ENCODE results near the gene TPT1. TPM values are rescaled to one million over a fixed set of nuclear protein-coding genes. Genes with fewer than 3 reads are reported as not detected.

TPT1 gene
- total RNA-seq, 2 donors from 2014 or later = 1,254 to 1,787 TPM

DNA sequence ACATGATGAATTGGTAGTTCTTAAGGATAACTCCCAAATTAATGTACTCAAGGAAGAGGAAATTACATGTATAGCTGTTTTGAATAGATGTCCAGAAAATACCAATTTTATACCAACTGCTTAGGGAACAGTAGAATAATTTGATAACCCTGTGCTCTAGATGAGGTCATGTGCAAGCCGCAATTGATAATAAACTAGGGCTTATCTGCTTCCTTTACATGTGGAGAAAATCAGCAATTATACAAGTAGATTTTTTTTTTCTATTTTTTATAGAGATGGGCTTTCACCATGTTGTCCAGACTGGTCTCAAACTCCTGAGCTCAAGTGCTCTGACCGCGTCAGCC lies 9.3 kb downstream of the TPT1 start:
- Histone ChIP-seq H3K27me3 (no peaks in the 10 kb centered on the region), H3K27ac (peak overlapping the region in 1 of 4 donors; percentile 18), H3K9me3 (no peaks in the 10 kb centered on the region), H3K36me3 (replicated peaks in 1 of 2; ENCODE audit: insufficient read depth in 1 of 2, low read depth in 2 of 2) (peaks cover 2 to 5% of the 10 kb centered on the region in 2 donors), H3K4me1 (peaks cover 23% of the 10 kb centered on the region), H3K4me3 (no peak overlapping the region)
- TF ChIP-seq POLR2A (IDR thresholded peaks at IDR 0.05) = no peak
- TF ChIP-seq, protein P1, sequence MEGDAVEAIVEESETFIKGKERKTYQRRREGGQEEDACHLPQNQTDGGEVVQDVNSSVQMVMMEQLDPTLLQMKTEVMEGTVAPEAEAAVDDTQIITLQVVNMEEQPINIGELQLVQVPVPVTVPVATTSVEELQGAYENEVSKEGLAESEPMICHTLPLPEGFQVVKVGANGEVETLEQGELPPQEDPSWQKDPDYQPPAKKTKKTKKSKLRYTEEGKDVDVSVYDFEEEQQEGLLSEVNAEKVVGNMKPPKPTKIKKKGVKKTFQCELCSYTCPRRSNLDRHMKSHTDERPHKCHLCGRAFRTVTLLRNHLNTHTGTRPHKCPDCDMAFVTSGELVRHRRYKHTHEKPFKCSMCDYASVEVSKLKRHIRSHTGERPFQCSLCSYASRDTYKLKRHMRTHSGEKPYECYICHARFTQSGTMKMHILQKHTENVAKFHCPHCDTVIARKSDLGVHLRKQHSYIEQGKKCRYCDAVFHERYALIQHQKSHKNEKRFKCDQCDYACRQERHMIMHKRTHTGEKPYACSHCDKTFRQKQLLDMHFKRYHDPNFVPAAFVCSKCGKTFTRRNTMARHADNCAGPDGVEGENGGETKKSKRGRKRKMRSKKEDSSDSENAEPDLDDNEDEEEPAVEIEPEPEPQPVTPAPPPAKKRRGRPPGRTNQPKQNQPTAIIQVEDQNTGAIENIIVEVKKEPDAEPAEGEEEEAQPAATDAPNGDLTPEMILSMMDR (IDR thresholded peaks at IDR 0.05) = no peak
- 66 to 69% methylated on average over 3 of the region's 3 CpGs for WGBS, 2 donors
- DNase-seq (no peak), ATAC-seq (no peak)
- intact Hi-C loops (cut with DNase I) = no loop called here

DNA sequence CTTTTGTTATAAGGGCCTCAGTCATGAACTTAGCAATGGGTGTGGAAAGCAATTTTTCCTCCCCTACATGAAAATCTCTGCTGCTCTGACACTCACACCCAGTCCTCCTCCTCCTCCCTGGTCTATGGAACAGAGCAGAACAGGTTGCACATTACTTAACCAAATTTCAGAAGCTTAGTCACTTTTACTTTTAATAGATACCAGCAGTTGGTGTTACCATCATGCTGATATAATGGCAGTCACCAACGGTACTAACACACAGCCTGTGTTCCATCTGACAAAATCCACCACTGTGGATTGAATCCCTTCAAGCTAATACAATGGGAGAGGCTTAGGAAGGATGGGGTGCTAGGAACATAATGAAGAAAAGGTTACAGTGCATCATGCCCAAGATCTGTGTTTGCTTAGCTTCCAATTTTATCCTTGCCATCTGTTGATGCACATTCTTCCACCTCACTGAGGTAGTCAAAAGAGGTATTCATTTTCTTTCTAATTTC lies 9.8 kb downstream of the TPT1 start:
- no peak for DNase-seq
- peaks cover 21% of the 10 kb centered on the region for H3K4me1 ChIP-seq
- 64 to 71% methylated on average over 1 of the region's 1 CpG for WGBS, 2 donors
- no peaks in the 10 kb centered on the region for H3K27me3 ChIP-seq
- H3K36me3 ChIP-seq (replicated peaks in 1 of 2; ENCODE audit: insufficient read depth in 1 of 2, low read depth in 2 of 2) = peaks cover 0 to 1% of the 10 kb centered on the region in 2 donors
- no peak overlapping the region for H3K27ac ChIP-seq
- TF ChIP-seq POLR2A (IDR thresholded peaks at IDR 0.05) = no peak
- TF ChIP-seq, protein P1 (IDR thresholded peaks at IDR 0.05) = no peak
- no peaks in the 10 kb centered on the region for H3K9me3 ChIP-seq
- no peak overlapping the region for H3K4me3 ChIP-seq
- intact Hi-C loops (cut with DNase I) = no loop called here
- ATAC-seq = no peak

DNA sequence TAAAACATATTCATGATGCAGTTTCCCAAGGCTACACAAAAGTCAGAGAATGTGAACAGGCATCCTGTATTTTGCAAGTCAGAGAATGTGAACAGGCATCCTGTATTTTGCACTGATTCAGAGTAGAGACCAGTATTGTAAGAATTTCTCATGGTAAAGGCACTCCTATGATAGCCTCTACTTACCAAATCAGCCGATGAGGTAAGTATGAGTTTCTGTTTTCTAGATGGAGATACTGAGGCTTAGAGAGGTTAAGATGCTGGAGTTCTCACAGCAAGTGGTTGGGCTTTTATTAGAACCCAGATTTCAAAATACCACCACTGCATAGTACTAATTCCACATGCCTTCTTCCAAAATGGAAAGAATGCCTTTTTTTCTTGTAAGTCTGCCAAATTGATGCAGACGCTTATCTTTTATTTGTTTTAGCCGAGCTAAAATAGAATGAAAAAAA lies 12.3 kb downstream of the TPT1 start:
- no peak overlapping the region for H3K4me3 ChIP-seq
- 25 to 29% methylated on average over 3 of the region's 3 CpGs for WGBS, 2 donors
- no peak for ATAC-seq
- intact Hi-C loops (cut with DNase I) = no loop called here
- no peaks in the 10 kb centered on the region for H3K27me3 ChIP-seq
- TF ChIP-seq, protein P1 (IDR thresholded peaks at IDR 0.05) = no peak
- TF ChIP-seq POLR2A (IDR thresholded peaks at IDR 0.05) = no peak
- DNase-seq = no peak
- peaks cover 21% of the 10 kb centered on the region for H3K4me1 ChIP-seq
- H3K9me3 ChIP-seq = no peaks in the 10 kb centered on the region
- peak overlapping the region in 1 of 4 donors; percentile 7 for H3K27ac ChIP-seq
- no peaks in the 10 kb centered on the region for H3K36me3 ChIP-seq (replicated peaks in 1 of 2; ENCODE audit: insufficient read depth in 1 of 2, low read depth in 2 of 2)

DNA sequence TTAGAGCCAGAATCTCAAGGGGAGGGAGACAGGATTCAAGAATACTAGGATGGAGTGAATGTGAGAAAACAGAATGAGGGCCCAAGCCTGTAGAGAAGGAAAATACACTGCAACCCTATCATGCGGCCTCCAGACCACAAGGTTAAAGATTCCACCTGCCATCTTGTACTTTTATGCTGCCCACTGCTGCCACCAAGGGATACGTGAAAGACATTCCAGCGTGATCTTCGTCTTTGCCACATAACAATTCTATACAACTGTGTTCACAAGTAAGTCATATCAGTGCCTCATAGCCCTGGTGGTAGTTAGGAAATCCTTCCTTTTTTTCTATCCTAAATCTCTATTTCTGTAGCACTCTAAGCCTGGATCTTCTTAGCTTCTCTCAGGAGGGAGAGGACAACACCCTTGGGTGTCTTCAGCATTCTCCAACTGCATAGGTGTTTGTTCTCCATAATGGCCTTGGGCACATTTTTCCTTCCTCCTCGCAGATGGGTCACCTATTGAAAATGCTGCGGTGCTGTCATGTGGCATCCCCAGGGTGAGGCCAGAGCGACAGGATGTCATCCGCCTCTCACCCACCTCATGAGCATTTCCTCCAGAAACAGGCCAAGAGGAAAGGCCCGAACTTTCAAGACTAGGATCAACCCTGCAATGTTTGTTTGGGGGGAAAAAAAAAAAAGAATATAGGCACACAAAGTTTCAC lies 13.6 kb downstream of the TPT1 start:
- Histone ChIP-seq H3K27ac (no peak overlapping the region), H3K4me1 (peaks cover 21% of the 10 kb centered on the region), H3K27me3 (no peaks in the 10 kb centered on the region), H3K4me3 (no peak overlapping the region), H3K9me3 (no peaks in the 10 kb centered on the region), H3K36me3 (replicated peaks in 1 of 2; ENCODE audit: insufficient read depth in 1 of 2, low read depth in 2 of 2) (no peaks in the 10 kb centered on the region)
- TF ChIP-seq, protein P1 (IDR thresholded peaks at IDR 0.05) = no peak
- no peak for TF ChIP-seq POLR2A (IDR thresholded peaks at IDR 0.05)
- intact Hi-C loops (cut with DNase I) = no loop called here
- DNase-seq (no peak), ATAC-seq (no peak)
- WGBS, 2 donors = 84 to 90% methylated on average over 9 of the region's 9 CpGs

DNA sequence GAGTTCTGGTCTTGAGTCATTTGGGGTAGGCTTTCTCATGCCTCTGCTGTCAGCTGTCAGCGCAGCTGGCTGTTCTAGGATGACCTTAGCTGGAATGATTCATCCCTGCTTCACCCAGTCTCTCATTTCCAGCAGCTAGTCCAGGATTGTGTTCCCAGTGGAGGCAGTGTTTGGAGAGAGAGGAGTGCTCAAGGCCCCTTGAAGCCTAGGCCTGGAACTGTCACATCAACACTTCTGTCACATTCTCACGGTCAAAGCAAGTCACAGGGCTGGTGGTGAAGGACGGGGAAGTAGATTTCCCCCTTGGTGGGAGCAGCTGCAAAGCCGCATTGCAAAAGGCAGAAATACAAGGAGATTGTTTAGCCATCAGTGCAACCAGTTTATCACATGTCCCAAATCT lies 15.2 kb downstream of the TPT1 start:
- peak; percentile 89 for ATAC-seq

More for the DNA sequence above, 15.2 kb downstream of the TPT1 start:
- Histone ChIP-seq H3K9me3 (no peaks in the 10 kb centered on the region), H3K4me3 (no peak overlapping the region), H3K27me3 (no peaks in the 10 kb centered on the region), H3K36me3 (replicated peaks in 1 of 2; ENCODE audit: insufficient read depth in 1 of 2, low read depth in 2 of 2) (no peaks in the 10 kb centered on the region), H3K4me1 (peaks cover 21% of the 10 kb centered on the region), H3K27ac (peak overlapping the region; percentile 32 to 65 (median 54))
- TF ChIP-seq POLR2A (IDR thresholded peaks at IDR 0.05) = no peak
- TF ChIP-seq, protein P1 (IDR thresholded peaks at IDR 0.05) = no peak
- 25 to 31% methylated on average over 3 to 4 of the region's 4 CpGs for whole genome bisulfite sequencing, 2 donors
- intact Hi-C loops (cut with DNase I) = no loop called here
- DNase-seq = peak; percentile 54 to 82 (median 75)
